Parietal lobe (tissue), 1 donor: Measurements from ENCODE around the gene SRC. TPM values are rescaled to one million over a fixed set of nuclear protein-coding genes. Genes with fewer than 3 reads are reported as not detected.

Experiments
- total RNA-seq: library from RNA; depleted of rRNA; stranded (reverse); fragments of >200 nt; gene quantifications from one replicate; pipeline ENCODE4 v1.2.3, GENCODE V29; 2014

SRC gene
- total RNA-seq = 34.4 TPM

DNA sequence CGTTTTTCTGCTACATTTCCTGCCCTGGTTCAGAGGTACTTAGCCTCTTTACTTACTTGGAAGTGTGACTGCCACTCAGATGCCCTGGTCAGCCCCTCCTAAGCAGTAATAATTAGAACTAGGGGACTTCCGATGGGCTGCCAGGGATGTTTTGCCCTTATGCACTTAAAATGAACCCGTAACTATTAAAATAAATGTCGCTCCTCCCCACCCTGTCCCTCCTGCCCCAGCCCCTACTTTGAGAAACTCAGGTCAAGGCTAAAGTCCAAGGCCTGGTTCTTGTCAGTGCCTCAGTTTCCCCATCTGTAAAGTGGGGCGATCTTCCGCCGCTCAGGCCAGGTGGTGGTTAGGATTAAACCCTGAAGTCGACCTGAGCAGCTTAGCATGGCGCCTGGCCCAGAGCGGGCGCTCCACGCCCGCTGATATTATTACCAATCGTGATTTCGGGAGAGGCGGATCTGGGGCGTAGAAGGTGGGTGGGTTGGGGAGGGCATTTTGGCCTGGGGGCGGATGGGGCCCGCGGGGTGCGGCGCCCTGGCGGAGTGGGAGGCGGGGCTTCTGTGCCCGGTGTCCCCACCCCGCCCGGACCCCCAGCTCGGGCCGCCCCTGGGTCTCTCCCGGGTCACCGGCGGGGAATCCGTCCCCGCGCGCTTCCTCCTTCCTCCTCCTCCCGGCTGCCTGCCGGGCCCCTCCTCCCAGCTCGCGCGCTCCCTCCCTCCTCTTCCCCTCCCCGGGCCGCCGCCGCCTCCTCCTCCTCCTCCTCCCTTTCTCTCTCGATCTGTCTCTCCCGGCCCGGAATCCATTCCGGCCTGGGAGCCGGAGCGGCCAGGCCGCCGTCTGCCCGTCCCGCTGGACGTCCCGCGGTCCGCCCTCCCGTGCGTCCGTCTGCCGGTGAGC, at the start of gene SRC:
TSS of gene SRC (plus strand) at position 802 of the 897 bp plus-strand sequence. CDS start 38,014 bp downstream, outside the sequence.

Other genes starting within 250 kb of the SRC start
- 129 TPM for gene RPN2, start 166.8 kb upstream of the SRC start, total RNA-seq
- 4.4 TPM for gene MROH8, start 166.6 kb upstream of the SRC start, total RNA-seq
- not detected for gene GHRH, start 84.3 kb upstream of the SRC start, total RNA-seq
- gene MANBAL, start 56.5 kb upstream of the SRC start, total RNA-seq = 13.1 TPM
- 333 TPM for gene NNAT, start 175.1 kb downstream of the SRC start, total RNA-seq
- 98.6 TPM for gene BLCAP, start 181.7 kb downstream of the SRC start, total RNA-seq